GM23338 (cell line): ENCODE results near the gene TMTC2. TPM values are rescaled to one million over a fixed set of nuclear protein-coding genes. Genes with fewer than 3 reads are reported as not detected.

ENCODE experiments used
- ATAC-seq: fragments of 200-7000 bp; cut with Tn5 transposase; 3 replicates; pipeline ENCODE4 v1.9.1; 2020
- DNase-seq: peaks from one replicate; pipeline ENCODE4 v3.0.0-alpha.2; 2015; ENCODE audit warnings: low spot score
- H2AFZ ChIP-seq: fragments of 200-600 bp; sonication (generic); 2 replicates; pipeline ENCODE4 v1.8.0; 2016; ENCODE audit warnings: antibody characterized with exemption, mild to moderate bottlenecking, moderate library complexity
- H3F3A ChIP-seq: fragments of 200-600 bp; sonication (generic); replicated peaks from 2 replicates; pipeline ENCODE4 v1.8.0; 2017; ENCODE audit warnings: antibody characterized with exemption, mixed run types, low read depth
- H3K27ac ChIP-seq: fragments of 200-600 bp; sonication (generic); 2 replicates; pipeline ENCODE4 v1.6.1; 2016; ENCODE audit warnings: low read depth
- H3K27me3 ChIP-seq: fragments of 200-600 bp; sonication (generic); 2 replicates; pipeline ENCODE4 v1.8.0; 2016; ENCODE audit warnings: mild to moderate bottlenecking, mixed run types, moderate library complexity; ENCODE audit not compliant: insufficient read depth
- H3K36me3 ChIP-seq: fragments of 200-600 bp; sonication (generic); 2 replicates; pipeline ENCODE4 v1.8.0; 2016; ENCODE audit warnings: mild to moderate bottlenecking; ENCODE audit not compliant: insufficient read depth
- H3K4me1 ChIP-seq: fragments of 200-600 bp; sonication (generic); 2 replicates; pipeline ENCODE4 v1.8.0; 2016; ENCODE audit warnings: mild to moderate bottlenecking, moderate library complexity; ENCODE audit not compliant: insufficient read depth
- H3K4me2 ChIP-seq: fragments of 200-600 bp; sonication (generic); 2 replicates; pipeline ENCODE4 v1.7.1; 2017; ENCODE audit warnings: mixed run types
- H3K4me3 ChIP-seq: fragments of 200-600 bp; sonication (generic); 2 replicates; pipeline ENCODE4 v1.6.1; 2016; ENCODE audit warnings: mixed run types
- H3K79me2 ChIP-seq: fragments of 200-600 bp; sonication (generic); replicated peaks from 2 replicates; pipeline ENCODE4 v1.8.0; 2017; ENCODE audit warnings: mild to moderate bottlenecking; ENCODE audit not compliant: insufficient read depth
- H3K9me2 ChIP-seq: fragments of 200-600 bp; sonication (generic); 2 replicates; pipeline ENCODE4 v1.8.0; 2017; ENCODE audit not compliant: insufficient read depth
- H4K20me1 ChIP-seq: fragments of 200-600 bp; sonication (generic); replicated peaks from 2 replicates; pipeline ENCODE4 v1.8.0; 2017; ENCODE audit warnings: mild to moderate bottlenecking; ENCODE audit not compliant: insufficient read depth
- H3K27ac Mint-ChIP-seq: 2 replicates; pipeline ENCODE4 v1.8.0; 2020; ENCODE audit warnings: inconsistent platforms, mild to moderate bottlenecking, moderate library complexity, mixed read lengths
- H3K27me3 Mint-ChIP-seq: 3 replicates; pipeline ENCODE4 v1.8.0; 2022; ENCODE audit warnings: low read depth, mild to moderate bottlenecking, moderate library complexity, mixed read lengths, inconsistent platforms; ENCODE audit not compliant: insufficient read depth, poor library complexity
- H3K36me3 Mint-ChIP-seq: 3 replicates; pipeline ENCODE4 v1.8.0; 2021; ENCODE audit warnings: low read depth, mild to moderate bottlenecking, inconsistent platforms, moderate library complexity, mixed read lengths
- H3K4me1 Mint-ChIP-seq: 3 replicates; pipeline ENCODE4 v1.8.0; 2020; ENCODE audit warnings: mild to moderate bottlenecking, inconsistent platforms, mixed read lengths
- H3K4me3 Mint-ChIP-seq: 3 replicates; pipeline ENCODE4 v1.8.0; 2021; ENCODE audit warnings: moderate library complexity, mild to moderate bottlenecking, inconsistent platforms, mixed read lengths
- H3K9me3 Mint-ChIP-seq: 3 replicates; pipeline ENCODE4 v1.8.0; 2020; ENCODE audit warnings: moderate library complexity, mild to moderate bottlenecking, inconsistent platforms, mixed read lengths
- CREB1 ChIP-seq: fragments of 250-450 bp; sonication (Bioruptor Pico); IDR thresholded peaks from 2 replicates; pipeline ENCODE4 v1.5.0; 2020; ENCODE audit warnings: low read depth, mild to moderate bottlenecking, moderate library complexity
- CTCF ChIP-seq, 2 experiments: fragments of 200-600 bp in 1 of 2; sonication (generic) in 1 of 2; conservative IDR thresholded peaks; 2 replicates each; pipeline versions ENCODE4 v1.5.1 to v1.6.1; 2016 to 2017; ENCODE audit warnings: antibody characterized with exemption in 2 of 2, low read depth in 2 of 2, mild to moderate bottlenecking in 2 of 2, moderate library complexity in 1 of 2
- ETS1 ChIP-seq: IDR thresholded peaks from 2 replicates; pipeline ENCODE4 v1.6.1; 2016; ENCODE audit warnings: antibody characterized with exemption
- EZH2phosphoT487 ChIP-seq: fragments of 200-600 bp; sonication (generic); IDR thresholded peaks from one replicate; pipeline ENCODE4 v1.8.1; 2018; ENCODE audit warnings: antibody characterized with exemption; ENCODE audit not compliant: unreplicated experiment
- JUNB ChIP-seq: IDR thresholded peaks from one replicate; pipeline ENCODE4 v1.6.1; 2016; ENCODE audit warnings: antibody characterized with exemption; ENCODE audit not compliant: unreplicated experiment
- POLR2AphosphoS5 ChIP-seq: IDR thresholded peaks from 2 replicates; pipeline ENCODE4 v1.6.1; 2016; ENCODE audit warnings: antibody characterized with exemption, low read depth
- REST ChIP-seq: IDR thresholded peaks from one replicate; pipeline ENCODE4 v1.6.1; 2018; ENCODE audit warnings: antibody characterized with exemption; ENCODE audit not compliant: unreplicated experiment
- STAT1 ChIP-seq: IDR thresholded peaks from one replicate; pipeline ENCODE4 v1.6.1; 2016; ENCODE audit warnings: antibody characterized with exemption; ENCODE audit not compliant: unreplicated experiment
- ZNF331 ChIP-seq: fragments of 250-450 bp; sonication (Bioruptor Pico); IDR thresholded peaks from 2 replicates; pipeline ENCODE4 v1.5.0; 2020; ENCODE audit warnings: low read depth, mild to moderate bottlenecking, moderate library complexity
- polyA plus RNA-seq: library from polyadenylated mRNA; unstranded; fragments of >200 nt; fragmentation: Nextera tagmentation; extraction: Ambion mirVana; gene quantifications from 2 replicates; pipeline ENCODE4 v1.2.1, GENCODE V29; 2016
- total RNA-seq: library from RNA; depleted of rRNA; stranded (reverse); fragments of >200 nt; shearing (Covaris generic); gene quantifications from 2 replicates; pipeline ENCODE4 v1.2.3, GENCODE V29; 2014

TMTC2 gene
- total and polyA plus RNA-seq, 2 experiments from 2014 or later = 0.57 to 6.5 TPM

DNA sequence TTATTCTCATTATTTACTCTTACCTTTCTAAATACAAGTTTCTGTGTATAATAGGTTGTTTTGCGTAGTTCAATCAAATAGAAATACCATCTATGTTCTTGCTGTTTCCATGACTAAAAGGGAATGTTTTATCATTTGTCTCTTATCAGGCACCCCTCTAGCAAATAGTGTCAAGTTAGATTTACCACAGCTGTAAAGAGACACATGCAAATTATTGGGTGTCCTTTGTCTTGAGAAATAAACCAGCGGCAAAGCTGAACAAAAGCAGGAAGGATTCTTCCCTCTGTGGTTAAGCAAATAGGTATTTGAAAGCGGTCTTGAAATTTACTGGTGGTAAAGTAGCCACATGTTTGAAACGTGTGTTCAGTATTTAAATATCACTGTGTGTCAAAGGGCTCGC lies 405.9 kb downstream of the TMTC2 start:
- H3K4me1 Mint-ChIP-seq = peaks cover 27% of the 10 kb centered on the region
- no peak for ATAC-seq
- Histone ChIP-seq H3K9me2 (peaks cover 6% of the 10 kb centered on the region), H3K4me2 (no peak overlapping the region), H3K79me2 (no peaks in the 10 kb centered on the region), H3K27ac (no peak overlapping the region), H2AFZ (no peak overlapping the region), H3K27me3 (no peaks in the 10 kb centered on the region), H3K36me3 (no peaks in the 10 kb centered on the region), H3K4me3 (no peak overlapping the region), H4K20me1 (no peaks in the 10 kb centered on the region), H3K4me1 (peaks cover 11% of the 10 kb centered on the region), H3F3A (no peaks in the 10 kb centered on the region)
- no peaks in the 10 kb centered on the region; the same call in 2 of the 3 replicates for H3K36me3 Mint-ChIP-seq
- H3K4me3 Mint-ChIP-seq = no peak overlapping the region
- no peak for DNase-seq
- H3K27ac Mint-ChIP-seq = no peak overlapping the region
- no peaks in the 10 kb centered on the region for H3K27me3 Mint-ChIP-seq
- no peaks in the 10 kb centered on the region; the same call in 1 of the 3 replicates for H3K9me3 Mint-ChIP-seq
- TF ChIP-seq REST (no peak), CTCF (conservative IDR thresholded peaks at IDR 0.05; ENCODE audit: low read depth in 2 of 2) (no peak), EZH2phosphoT487 (no peak), JUNB (no peak), ETS1 (no peak), STAT1 (no peak), POLR2AphosphoS5 (no peak), ZNF331 (CRISPR knock-in tag) (no peak)

GRCh38 chr12:83093426-83093825 lies 406.7 kb downstream of the TMTC2 start:
- Histone ChIP-seq H3K9me2 (peaks cover 4% of the 10 kb centered on the region), H3K27ac (no peak overlapping the region), H4K20me1 (no peaks in the 10 kb centered on the region), H3K4me1 (peaks cover 19% of the 10 kb centered on the region), H3K79me2 (no peaks in the 10 kb centered on the region), H3K36me3 (no peaks in the 10 kb centered on the region), H3K4me3 (no peak overlapping the region), H3K27me3 (no peaks in the 10 kb centered on the region), H2AFZ (no peak overlapping the region), H3F3A (no peaks in the 10 kb centered on the region), H3K4me2 (no peak overlapping the region)
- Mint-ChIP-seq H3K27ac (no peak overlapping the region), H3K4me1 (peaks cover 36% of the 10 kb centered on the region), H3K9me3 (no peaks in the 10 kb centered on the region; the same call in 1 of the 3 replicates), H3K27me3 (peaks cover 2% of the 10 kb centered on the region), H3K4me3 (no peak overlapping the region), H3K36me3 (no peaks in the 10 kb centered on the region; the same call in 2 of the 3 replicates)
- TF ChIP-seq POLR2AphosphoS5 = no peak
- TF ChIP-seq STAT1 = no peak
- TF ChIP-seq JUNB = no peak
- no peak for TF ChIP-seq ETS1
- no peak for TF ChIP-seq CREB1 (CRISPR knock-in tag)
- TF ChIP-seq ZNF331 (CRISPR knock-in tag) = no peak
- TF ChIP-seq REST = no peak
- no peak for ATAC-seq
- DNase-seq = no peak
